D721Med (cell line): ENCODE data around the gene F2RL3.
"Not testable (repeated sequence)": the region's sequence is repeated elsewhere in the genome, so short reads cannot be mapped to it uniquely, and the experiment has no call there.

ENCODE experiments used
- DNase-seq: peaks from one replicate; pipeline ENCODE4 v3.0.0; 2011; ENCODE audit warnings: low spot score; ENCODE audit not compliant: insufficient read length
- FAIRE-seq: peaks from 2 replicates; lab custom pipeline; 2011; peaks lifted over from hg19 to GRCh38; lab: Jason Lieb, UNC
- CTCF ChIP-seq: IDR thresholded peaks from 2 replicates; pipeline ENCODE4 v1.5.1; 2012; ENCODE audit warnings: mild to moderate bottlenecking, control low read depth; ENCODE audit not compliant: insufficient read depth; ENCODE audit errors: missing control alignments

The F2RL3 gene

GRCh38 chr19:16873594-16873993 lies 15.2 kb upstream of the F2RL3 start:
- TF ChIP-seq CTCF, result no peak
- DNase-seq, result no peak
- no peak for FAIRE-seq

DNA sequence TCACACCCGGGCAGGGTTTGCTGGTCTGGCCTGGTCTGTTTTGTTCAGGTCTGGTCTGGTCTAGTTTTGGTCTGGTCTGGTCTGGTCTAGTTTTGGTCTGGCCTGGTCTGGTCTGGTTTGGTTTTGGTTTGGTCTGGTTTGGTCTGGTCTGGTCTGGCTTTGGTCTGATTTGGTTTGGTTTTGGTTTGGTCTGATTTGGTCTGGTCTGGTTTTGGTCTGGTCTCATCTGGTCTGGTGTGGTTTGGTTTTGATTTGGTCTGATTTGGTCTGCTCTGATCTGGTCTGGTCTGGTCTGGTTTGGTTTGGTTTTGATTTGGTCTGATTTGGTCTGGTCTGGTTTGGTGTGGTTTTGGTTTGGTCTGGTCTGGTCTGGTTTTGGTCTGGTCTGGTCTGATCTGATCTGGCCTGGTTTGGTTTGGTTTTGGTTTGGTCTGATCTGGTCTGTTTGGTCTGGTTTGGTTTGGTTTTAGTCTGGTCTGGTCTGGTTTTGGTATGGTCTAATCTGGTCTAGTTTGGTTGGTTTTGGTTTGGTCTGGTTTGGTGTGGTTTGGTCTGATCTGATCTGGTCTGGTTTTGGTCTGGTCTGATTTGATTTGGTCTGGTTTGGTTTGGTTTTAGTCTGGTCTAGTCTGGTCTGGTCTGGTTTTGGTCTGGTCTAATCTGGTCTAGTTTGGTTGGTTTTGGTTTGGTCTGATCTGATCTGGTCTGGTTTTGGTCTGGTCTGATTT lies 14.4 kb upstream of the F2RL3 start:
- FAIRE-seq, result no peak
- no peak for DNase-seq
- no peak for TF ChIP-seq CTCF

DNA sequence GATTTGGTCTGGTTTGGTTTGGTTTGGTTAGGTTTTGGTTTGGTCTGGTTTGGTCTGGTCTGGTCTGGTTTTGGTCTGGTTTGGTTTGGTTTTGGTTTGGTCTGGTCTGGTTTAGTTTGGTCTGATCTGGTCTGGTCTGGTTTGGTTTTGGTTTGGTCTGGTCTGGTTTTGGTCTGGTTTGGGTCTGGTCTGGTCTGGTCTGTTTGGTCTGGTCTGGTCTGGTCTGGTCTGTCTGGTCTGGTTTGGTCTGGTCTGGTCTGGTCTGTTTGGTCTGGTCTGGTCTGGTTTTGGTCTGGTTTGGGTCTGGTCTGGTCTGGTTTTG lies 13.9 kb upstream of the F2RL3 start:
- FAIRE-seq, result not testable (repeated sequence)

GRCh38 chr19:16875584-16876555 lies 12.9 kb upstream of the F2RL3 start:
- TF ChIP-seq CTCF, result no peak
- FAIRE-seq, result no peak
- no peak for DNase-seq

More for the DNA sequence above, 13.9 kb upstream of the F2RL3 start:
- DNase-seq, result not testable (repeated sequence)

DNA sequence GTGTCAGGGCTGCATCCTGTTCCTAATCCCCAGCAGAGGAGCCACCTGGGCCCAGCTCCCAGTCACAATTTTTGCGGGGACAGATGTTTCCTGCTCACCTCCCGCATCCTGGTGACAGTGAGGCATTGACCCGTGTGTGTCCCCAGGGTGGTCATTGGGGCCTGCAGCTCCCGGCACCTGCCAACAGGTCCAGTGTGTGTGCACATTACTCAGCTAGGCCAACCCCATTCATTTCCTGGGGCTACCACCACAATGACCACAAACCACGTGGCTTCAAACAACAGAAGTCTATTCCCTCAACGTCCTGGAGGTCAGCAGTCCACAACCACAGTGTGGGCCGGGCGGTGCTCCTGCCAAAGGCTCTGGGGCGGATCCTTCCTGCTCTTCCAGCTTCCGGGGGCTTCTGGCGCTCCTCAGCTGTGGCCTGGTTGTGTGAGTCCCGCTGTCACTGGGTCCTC lies 11.9 kb upstream of the F2RL3 start:
- TF ChIP-seq CTCF, result no peak
- DNase-seq, result no peak
- no peak for FAIRE-seq

- no peak for DNase-seq
- FAIRE-seq, result no peak
- TF ChIP-seq CTCF, result no peak
These were observed 11.2 kb upstream of the F2RL3 start for GRCh38 chr19:16877581-16877980.

DNA sequence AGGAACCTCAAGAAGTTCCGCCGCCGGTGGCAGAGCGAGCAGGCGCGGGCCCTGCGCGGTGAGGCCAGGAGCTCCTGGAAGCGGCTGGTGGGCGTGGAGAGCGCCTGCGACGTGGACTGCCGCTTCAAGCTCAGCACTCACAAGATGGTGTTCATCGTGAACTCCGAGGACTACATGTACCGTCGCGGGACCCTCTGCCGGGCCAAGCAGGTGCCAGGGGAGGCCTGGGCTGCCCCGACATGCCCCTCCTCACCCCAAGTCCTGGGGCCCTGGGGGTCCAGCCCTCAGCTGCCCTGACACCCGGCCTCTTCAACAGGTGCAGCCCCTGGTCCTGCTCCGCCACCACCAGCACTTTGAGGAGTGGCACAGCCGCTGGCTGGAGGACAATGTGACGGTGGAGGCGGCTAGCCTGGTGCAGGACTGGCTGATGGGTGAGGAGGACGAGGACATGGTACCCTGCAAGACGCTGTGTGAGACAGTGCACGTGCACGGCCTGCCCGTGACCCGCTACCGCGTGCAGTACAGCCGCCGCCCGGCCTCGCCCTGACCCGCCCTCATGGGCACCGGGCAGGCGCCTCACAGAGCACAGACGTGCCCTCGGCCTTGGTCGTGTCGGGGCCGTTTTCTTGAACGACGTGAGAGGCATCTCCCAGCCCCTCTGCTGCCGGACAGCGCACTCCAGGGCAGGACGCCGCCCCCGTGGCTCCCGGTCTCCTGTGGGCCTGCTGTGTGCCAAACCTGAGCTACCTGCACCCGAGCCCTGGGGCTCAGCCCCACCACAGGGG lies 10.4 kb upstream of the F2RL3 start:
- no peak for TF ChIP-seq CTCF
- DNase-seq (no peak), FAIRE-seq (no peak)
